PC-9 (cell line): ENCODE data around the gene SP140L. TPM values are rescaled to one million over a fixed set of nuclear protein-coding genes. Genes with fewer than 3 reads are reported as not detected.

Experiments
- BruUV-seq: library from RNA; stranded (reverse); fragments of 400-500 nt; replicated peaks from 2 replicates; lab custom pipeline; 2021; lab: Mats Ljungman, UMichigan
- CTCF ChIA-PET: fragments of 300-600 bp; sonication (Branson Sonifier 250); formaldehyde crosslinking; loops from one replicate; lab custom pipeline; 2022; ENCODE audit warnings: antibody characterized with exemption; lab: Charles Lee
- POLR2A ChIA-PET: fragments of 300-600 bp; sonication (Branson Sonifier 250); formaldehyde crosslinking; loops from one replicate; lab custom pipeline; 2022; ENCODE audit warnings: antibody characterized with exemption; ENCODE audit not compliant: unreplicated experiment; lab: Charles Lee
- DNase-seq, 2 experiments: peaks; one replicate each; pipeline versions ENCODE4 v3.0.0 to v3.0.0-alpha.2; 2015 to 2022; ENCODE audit warnings: mixed read lengths in 1 of 2
- H2AFZ ChIP-seq: fragments of 200-600 bp; sonication (generic); 2 replicates; pipeline ENCODE4 v1.8.1; 2017; ENCODE audit warnings: antibody characterized with exemption
- H3F3A ChIP-seq: fragments of 200-600 bp; sonication (generic); 2 replicates; pipeline ENCODE4 v1.8.1; 2017; ENCODE audit warnings: antibody characterized with exemption, mild to moderate bottlenecking, low read depth; ENCODE audit not compliant: insufficient read depth
- H3K27ac ChIP-seq: fragments of 200-600 bp; sonication (generic); 2 replicates; pipeline ENCODE4 v1.6.1; 2016; ENCODE audit warnings: mixed run types
- H3K27me3 ChIP-seq: fragments of 200-600 bp; sonication (generic); 2 replicates; pipeline ENCODE4 v1.6.1; 2016; ENCODE audit warnings: low read depth, mixed run types; ENCODE audit not compliant: insufficient read depth
- H3K36me3 ChIP-seq: fragments of 200-600 bp; sonication (generic); 2 replicates; pipeline ENCODE4 v1.6.1; 2016; ENCODE audit warnings: low read depth, mixed run types
- H3K4me1 ChIP-seq: fragments of 200-600 bp; sonication (generic); replicated peaks from 2 replicates; pipeline ENCODE4 v1.6.1; 2016; ENCODE audit warnings: mixed run types; ENCODE audit not compliant: insufficient read depth
- H3K4me2 ChIP-seq: fragments of 200-600 bp; sonication (generic); 2 replicates; pipeline ENCODE4 v1.6.1; 2017; ENCODE audit warnings: mixed run types
- H3K4me3 ChIP-seq: fragments of 200-600 bp; sonication (generic); 2 replicates; pipeline ENCODE4 v1.6.1; 2016; ENCODE audit warnings: mixed run types
- H3K79me2 ChIP-seq: fragments of 200-600 bp; sonication (generic); 2 replicates; pipeline ENCODE4 v1.6.1; 2017; ENCODE audit warnings: low read depth, mixed run types
- H3K9me2 ChIP-seq: fragments of 200-600 bp; sonication (generic); 2 replicates; pipeline ENCODE4 v1.8.1; 2017; ENCODE audit warnings: mild to moderate bottlenecking; ENCODE audit not compliant: insufficient read depth
- H3K9me3 ChIP-seq: fragments of 200-600 bp; sonication (generic); 2 replicates; pipeline ENCODE4 v1.8.1; 2016; ENCODE audit warnings: low read depth; ENCODE audit not compliant: insufficient read depth
- H4K20me1 ChIP-seq: fragments of 200-600 bp; sonication (generic); 2 replicates; pipeline ENCODE4 v1.8.1; 2017; ENCODE audit not compliant: insufficient read depth
- CTCF ChIP-seq: fragments of 200-600 bp; sonication (generic); conservative IDR thresholded peaks from 2 replicates; pipeline ENCODE4 v1.6.1; 2017; ENCODE audit warnings: mixed run types, antibody characterized with exemption, mild to moderate bottlenecking, moderate library complexity
- EZH2 ChIP-seq: fragments of 200-600 bp; sonication (generic); IDR thresholded peaks from 2 replicates; pipeline ENCODE4 v1.8.0; 2017; ENCODE audit warnings: antibody characterized with exemption, low read depth
- intact Hi-C: fragments of 100-400 bp; cut with micrococcal nuclease; formaldehyde crosslinking; loops from one replicate; pipeline ENCODE4 v1.10.0; 2022; ENCODE audit not compliant: unreplicated experiment
- total RNA-seq: library from RNA; stranded (reverse); gene quantifications from 2 replicates; pipeline ENCODE4 v1.2.3, GENCODE V29; 2021

The SP140L gene
- total RNA-seq, 1 experiment from 2014 or later = 23.6 TPM

- no peak for DNase-seq
- H3K9me3 ChIP-seq = no peaks in the 10 kb centered on the region
- H4K20me1 ChIP-seq = no peaks in the 10 kb centered on the region
- H3K36me3 ChIP-seq = no peaks in the 10 kb centered on the region
- no peak overlapping the region for H3K4me3 ChIP-seq
- intact Hi-C loops = no loop called here
- H3K27ac ChIP-seq = no peak overlapping the region
- CTCF ChIA-PET = no interaction called here
- no peaks in the 10 kb centered on the region for H3F3A ChIP-seq
- H3K9me2 ChIP-seq = no peaks in the 10 kb centered on the region
- H2AFZ ChIP-seq = no peak overlapping the region
- TF ChIP-seq CTCF = no peak
- no peak for TF ChIP-seq EZH2
- POLR2A ChIA-PET = interaction anchor here (0.5 kb wide), 1 partner anchor 899 kb away, joined by 5 read pairs; no protein-coding TSS in a partner anchor
- H3K79me2 ChIP-seq = no peaks in the 10 kb centered on the region
- H3K4me1 ChIP-seq = no peaks in the 10 kb centered on the region
- no peaks in the 10 kb centered on the region for H3K27me3 ChIP-seq
- BruUV-seq = no TSS peak
- no peak overlapping the region for H3K4me2 ChIP-seq
Observed at GRCh38 chr2:230317366-230317765, 9.6 kb upstream of the SP140L start.

- no peak for DNase-seq
- H3K4me2 ChIP-seq = no peak overlapping the region
- TF ChIP-seq CTCF (no peak), EZH2 (no peak)
- CTCF ChIA-PET = no interaction called here
- H4K20me1 ChIP-seq = no peaks in the 10 kb centered on the region
- BruUV-seq = no TSS peak
- POLR2A ChIA-PET = interaction anchor here (0.6 kb wide), 1 partner anchor 26 kb away, joined by 5 read pairs; no protein-coding TSS in a partner anchor
- no peaks in the 10 kb centered on the region for H3K79me2 ChIP-seq
- H3K27ac ChIP-seq = no peak overlapping the region
- no peaks in the 10 kb centered on the region for H3F3A ChIP-seq
- H3K4me1 ChIP-seq = no peaks in the 10 kb centered on the region
- H3K4me3 ChIP-seq = no peak overlapping the region
- no peak overlapping the region for H2AFZ ChIP-seq
- no peaks in the 10 kb centered on the region for H3K36me3 ChIP-seq
- no peaks in the 10 kb centered on the region for H3K27me3 ChIP-seq
- intact Hi-C loops = no loop called here
- no peaks in the 10 kb centered on the region for H3K9me2 ChIP-seq
- no peaks in the 10 kb centered on the region for H3K9me3 ChIP-seq
Observed at GRCh38 chr2:230318190-230319121, 8.5 kb upstream of the SP140L start.

GRCh38 chr2:230319211-230319862, 7.7 kb upstream of the SP140L start:
- no TSS peak for BruUV-seq
- ChIA-PET POLR2A (no interaction called here), CTCF (no interaction called here)
- no peaks in the 10 kb centered on the region for H3K79me2 ChIP-seq
- intact Hi-C loops = no loop called here
- H3K9me3 ChIP-seq = no peaks in the 10 kb centered on the region
- no peak overlapping the region for H3K4me3 ChIP-seq
- H3F3A ChIP-seq = no peaks in the 10 kb centered on the region
- no peaks in the 10 kb centered on the region for H3K9me2 ChIP-seq
- H3K4me2 ChIP-seq = no peak overlapping the region
- no peaks in the 10 kb centered on the region for H3K27me3 ChIP-seq
- no peak overlapping the region for H3K27ac ChIP-seq
- DNase-seq = no peak
- no peaks in the 10 kb centered on the region for H3K4me1 ChIP-seq
- no peak for TF ChIP-seq CTCF
- no peak for TF ChIP-seq EZH2
- no peak overlapping the region for H2AFZ ChIP-seq
- H4K20me1 ChIP-seq = no peaks in the 10 kb centered on the region
- no peaks in the 10 kb centered on the region for H3K36me3 ChIP-seq
